H1 (cell line): Measurements from ENCODE around the gene GSTA1. TPM values are rescaled to one million over a fixed set of nuclear protein-coding genes. Genes with fewer than 3 reads are reported as not detected.

Experiments
- CHD2 ChIP-seq: IDR thresholded peaks from 2 replicates; pipeline ENCODE4 v1.6.1; 2012; ENCODE audit warnings: low read length, improper control_type of control experiment
- KDM1A ChIP-seq: fragments of 200-600, 300-600 bp; sonication (generic); IDR thresholded peaks from 2 replicates; pipeline ENCODE4 v1.7.1; 2016; ENCODE audit warnings: mild to moderate bottlenecking, low read length, borderline replicate concordance
- polyA plus RNA-seq, 7 experiments: library from polyadenylated mRNA; depleted of rRNA in 3 of 7; stranded (reverse) in 5 of 7; unstranded in 2 of 7; fragments of >200 nt in 5 of 7; fragments of 200-250 nt in 2 of 7; gene quantifications; 1 replicate in 5 of 7; 2 replicates in 1 of 7; 4 replicates in 1 of 7; pipeline versions ENCODE4 v1.2.1 to v1.2.3, GENCODE V29; 2011 to 2013; ENCODE audit warnings: missing spikeins in 2 of 7, mixed read lengths in 2 of 7
- total RNA-seq: library from RNA; stranded (reverse); fragmentation: NEBNext Ultra II Directional; extraction: Animal tissue kit (Norgen Biotek cat#: 25700); gene quantifications from 2 replicates; pipeline ENCODE4 v1.2.1, GENCODE V29; 2021
- TF ChIP-seq, protein P1 (sequence below), 3 experiments: IDR thresholded peaks; 1 replicate in 2 of 3; 2 replicates in 1 of 3; pipeline versions ENCODE4 v1.5.1 to v1.6.1; 2011; ENCODE audit warnings: low read length in 3 of 3, mild to moderate bottlenecking in 3 of 3, inconsistent platforms in 2 of 3, low read depth in 1 of 3, moderate library complexity in 1 of 3; ENCODE audit not compliant: insufficient read depth in 1 of 3; ENCODE audit errors: control extremely low read depth in 1 of 3

The GSTA1 gene
- total and polyA plus RNA-seq, 2 of the 8 experiments (the other 6 are each of a cell fraction or from before 2014, with no cell fraction given), result 0.08 TPM; not detected in 1

DNA sequence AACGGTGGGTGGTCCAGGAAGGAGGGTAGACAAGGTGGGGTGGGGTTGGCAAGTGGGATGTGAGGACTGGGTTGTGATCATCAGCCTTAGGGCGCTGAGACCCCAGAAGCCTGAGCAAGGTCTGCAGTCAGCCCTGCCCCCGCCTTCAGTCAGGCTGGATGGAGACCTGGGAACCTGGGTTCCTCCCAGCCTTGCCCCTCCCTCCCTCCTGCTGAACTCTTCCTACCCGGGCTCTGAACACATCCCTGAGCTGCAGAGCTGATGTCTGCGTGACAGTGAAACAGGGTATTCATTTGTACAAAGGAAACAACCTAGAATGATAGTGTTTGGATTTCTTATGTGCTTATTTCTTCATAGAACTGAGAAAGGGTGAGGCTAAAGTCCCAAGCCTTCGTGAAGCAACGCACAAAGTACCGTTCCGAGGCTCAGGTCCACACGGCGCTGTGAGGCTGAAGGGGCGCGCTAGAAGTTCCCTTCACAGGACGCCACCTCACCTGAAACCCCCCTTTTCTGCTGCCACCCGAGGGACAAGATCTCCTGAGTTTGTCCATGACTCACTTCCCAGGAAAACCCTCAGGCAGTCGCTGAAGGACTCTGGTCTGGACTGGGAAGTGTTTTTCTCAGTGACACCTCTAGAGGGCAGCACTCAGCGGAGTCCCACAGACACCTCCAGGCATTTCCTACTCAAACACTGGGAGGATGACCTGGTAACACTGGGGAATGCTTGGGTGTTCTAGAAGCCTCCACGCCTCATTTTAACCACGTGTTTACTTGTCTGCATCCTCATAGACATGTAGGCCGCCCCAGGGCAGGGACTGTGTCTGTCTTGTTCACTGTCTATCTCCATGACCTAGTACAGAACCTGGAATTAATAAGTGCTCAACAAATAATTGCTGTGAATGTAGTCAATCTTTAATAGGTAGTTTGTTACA is 35.8 kb upstream of the GSTA1 start (continued):
- TF ChIP-seq, protein P1, sequence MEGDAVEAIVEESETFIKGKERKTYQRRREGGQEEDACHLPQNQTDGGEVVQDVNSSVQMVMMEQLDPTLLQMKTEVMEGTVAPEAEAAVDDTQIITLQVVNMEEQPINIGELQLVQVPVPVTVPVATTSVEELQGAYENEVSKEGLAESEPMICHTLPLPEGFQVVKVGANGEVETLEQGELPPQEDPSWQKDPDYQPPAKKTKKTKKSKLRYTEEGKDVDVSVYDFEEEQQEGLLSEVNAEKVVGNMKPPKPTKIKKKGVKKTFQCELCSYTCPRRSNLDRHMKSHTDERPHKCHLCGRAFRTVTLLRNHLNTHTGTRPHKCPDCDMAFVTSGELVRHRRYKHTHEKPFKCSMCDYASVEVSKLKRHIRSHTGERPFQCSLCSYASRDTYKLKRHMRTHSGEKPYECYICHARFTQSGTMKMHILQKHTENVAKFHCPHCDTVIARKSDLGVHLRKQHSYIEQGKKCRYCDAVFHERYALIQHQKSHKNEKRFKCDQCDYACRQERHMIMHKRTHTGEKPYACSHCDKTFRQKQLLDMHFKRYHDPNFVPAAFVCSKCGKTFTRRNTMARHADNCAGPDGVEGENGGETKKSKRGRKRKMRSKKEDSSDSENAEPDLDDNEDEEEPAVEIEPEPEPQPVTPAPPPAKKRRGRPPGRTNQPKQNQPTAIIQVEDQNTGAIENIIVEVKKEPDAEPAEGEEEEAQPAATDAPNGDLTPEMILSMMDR (IDR thresholded peaks at IDR 0.05; ENCODE audit: control extremely low read depth in 1 of 3, insufficient read depth in 1 of 3, low read depth in 1 of 3, low read length in 3 of 3), result peak; percentile 68 to 79 (median 79)
- TF ChIP-seq CHD2, result no peak
- TF ChIP-seq KDM1A, result no peak
- TF ChIP-seq, all 59 proteins: peak for 4
